ENCODE measurements around the gene GRIK3. TPM values are rescaled to one million over a fixed set of nuclear protein-coding genes. Genes with fewer than 3 reads are reported as not detected.

The GRIK3 gene
- total and polyA plus RNA-seq, 2 donors (not counting 1 experiment from before 2014, with no cell fraction given): not detected

DNA sequence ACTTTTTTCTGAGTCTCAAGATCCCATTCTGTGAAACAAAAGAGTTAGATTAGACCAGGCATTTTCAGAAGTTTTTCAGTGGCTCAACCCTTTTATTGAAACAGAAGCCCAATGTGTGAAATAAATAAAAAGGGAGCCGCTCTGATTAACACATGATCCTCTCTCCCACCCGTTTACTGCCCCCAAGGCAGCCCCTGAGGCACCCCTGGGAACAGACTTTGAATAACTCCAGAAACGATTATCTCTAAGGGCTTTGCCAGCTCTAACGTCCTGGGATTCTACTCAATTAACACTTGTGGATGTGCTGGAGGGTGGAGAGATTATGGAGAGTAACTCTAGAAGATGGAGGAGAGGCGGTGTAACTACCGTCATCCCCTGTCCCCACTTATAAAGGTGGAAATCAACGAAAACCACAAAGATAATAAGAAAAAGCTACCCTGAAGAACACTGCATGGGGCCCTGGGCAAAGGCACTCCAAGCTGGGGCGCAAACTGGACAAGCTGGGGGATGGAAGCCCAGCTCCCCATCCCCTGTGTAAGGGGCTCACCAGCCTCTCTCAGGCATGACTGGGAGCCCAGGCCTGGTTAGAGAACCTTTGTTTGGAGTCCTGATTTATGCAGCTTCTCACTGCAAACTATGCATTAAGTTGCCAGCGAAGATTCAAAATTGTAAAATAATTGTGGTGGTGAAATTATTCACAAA, 39.0 kb upstream of the GRIK3 start:
- no peak overlapping the region for H2AFZ ChIP-seq (ENCODE audit: low read length)
- H3K27ac ChIP-seq (ENCODE audit: insufficient read depth, low read length): no peak overlapping the region
- no peaks in the 10 kb centered on the region for H3K9me3 ChIP-seq (ENCODE audit: control insufficient read depth, insufficient read depth, low read depth, low read length)
- H3K27me3 ChIP-seq (ENCODE audit: control insufficient read depth, insufficient read depth, low read length): no peaks in the 10 kb centered on the region
- no peaks in the 10 kb centered on the region for H3K36me3 ChIP-seq (ENCODE audit: control insufficient read depth, insufficient read depth, low read length)
- no peak overlapping the region for H3K4me2 ChIP-seq (ENCODE audit: extremely low read depth, insufficient read depth, low read length)
- no peaks in the 10 kb centered on the region for H3K4me1 ChIP-seq (ENCODE audit: control insufficient read depth, extremely low read depth, insufficient read depth, low read length)
- H3K4me3 ChIP-seq (replicated peaks in 1 of 4; ENCODE audit: control extremely low read depth in 1 of 4, insufficient read depth in 1 of 4, low read depth in 3 of 4, low read length in 4 of 4): no peak overlapping the region
- no peak for DNase-seq (ENCODE audit: low read depth in 2 of 2)
- H4K20me1 ChIP-seq (ENCODE audit: control insufficient read depth, extremely low read depth, insufficient read depth, low read length): no peaks in the 10 kb centered on the region
- H3K9ac ChIP-seq (ENCODE audit: insufficient read depth, low read length): no peak overlapping the region
- TF ChIP-seq, protein P1, sequence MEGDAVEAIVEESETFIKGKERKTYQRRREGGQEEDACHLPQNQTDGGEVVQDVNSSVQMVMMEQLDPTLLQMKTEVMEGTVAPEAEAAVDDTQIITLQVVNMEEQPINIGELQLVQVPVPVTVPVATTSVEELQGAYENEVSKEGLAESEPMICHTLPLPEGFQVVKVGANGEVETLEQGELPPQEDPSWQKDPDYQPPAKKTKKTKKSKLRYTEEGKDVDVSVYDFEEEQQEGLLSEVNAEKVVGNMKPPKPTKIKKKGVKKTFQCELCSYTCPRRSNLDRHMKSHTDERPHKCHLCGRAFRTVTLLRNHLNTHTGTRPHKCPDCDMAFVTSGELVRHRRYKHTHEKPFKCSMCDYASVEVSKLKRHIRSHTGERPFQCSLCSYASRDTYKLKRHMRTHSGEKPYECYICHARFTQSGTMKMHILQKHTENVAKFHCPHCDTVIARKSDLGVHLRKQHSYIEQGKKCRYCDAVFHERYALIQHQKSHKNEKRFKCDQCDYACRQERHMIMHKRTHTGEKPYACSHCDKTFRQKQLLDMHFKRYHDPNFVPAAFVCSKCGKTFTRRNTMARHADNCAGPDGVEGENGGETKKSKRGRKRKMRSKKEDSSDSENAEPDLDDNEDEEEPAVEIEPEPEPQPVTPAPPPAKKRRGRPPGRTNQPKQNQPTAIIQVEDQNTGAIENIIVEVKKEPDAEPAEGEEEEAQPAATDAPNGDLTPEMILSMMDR (conservative IDR thresholded peaks at IDR 0.05 in 1 of 2, IDR thresholded peaks at IDR 0.05 in 1 of 2; ENCODE audit: low read depth in 1 of 2, low read length in 2 of 2): no peak
- TF ChIP-seq EZH2 (IDR thresholded peaks at IDR 0.05; ENCODE audit: low read length, missing control alignments): no peak
- no peaks in the 10 kb centered on the region for H3K79me2 ChIP-seq (ENCODE audit: control insufficient read depth, insufficient read depth, low read length)

DNA sequence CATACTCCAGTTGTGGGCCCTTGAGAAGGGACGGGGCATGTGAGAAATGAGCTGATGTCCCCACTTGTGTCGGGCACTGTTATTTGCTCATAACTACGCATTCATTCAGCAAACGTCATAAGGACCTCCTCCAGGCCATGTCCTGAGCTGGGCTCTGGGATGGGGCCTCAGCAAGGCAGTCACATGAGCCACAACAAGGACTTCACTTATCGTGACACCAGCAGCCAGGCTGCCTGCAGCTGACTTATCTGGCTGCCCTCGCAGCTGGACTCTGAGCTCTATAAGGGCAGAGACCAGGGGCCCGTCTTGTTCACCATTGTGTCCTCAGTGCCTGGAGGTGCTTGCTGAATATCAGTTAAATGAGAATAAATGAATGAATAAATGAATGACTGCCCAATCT, 37.5 kb upstream of the GRIK3 start:
- H2AFZ ChIP-seq (ENCODE audit: low read length): no peak overlapping the region
- no peak overlapping the region for H3K9ac ChIP-seq (ENCODE audit: insufficient read depth, low read length)
- H3K79me2 ChIP-seq (ENCODE audit: control insufficient read depth, insufficient read depth, low read length): no peaks in the 10 kb centered on the region
- no peaks in the 10 kb centered on the region for H3K27me3 ChIP-seq (ENCODE audit: control insufficient read depth, insufficient read depth, low read length)
- TF ChIP-seq, protein P1 (conservative IDR thresholded peaks at IDR 0.05 in 1 of 2, IDR thresholded peaks at IDR 0.05 in 1 of 2; ENCODE audit: low read depth in 1 of 2, low read length in 2 of 2): no peak
- TF ChIP-seq EZH2 (IDR thresholded peaks at IDR 0.05; ENCODE audit: low read length, missing control alignments): no peak
- no peaks in the 10 kb centered on the region for H4K20me1 ChIP-seq (ENCODE audit: control insufficient read depth, extremely low read depth, insufficient read depth, low read length)
- no peaks in the 10 kb centered on the region for H3K4me1 ChIP-seq (ENCODE audit: control insufficient read depth, extremely low read depth, insufficient read depth, low read length)
- no peak overlapping the region for H3K27ac ChIP-seq (ENCODE audit: insufficient read depth, low read length)
- no peak overlapping the region for H3K4me3 ChIP-seq (replicated peaks in 1 of 4; ENCODE audit: control extremely low read depth in 1 of 4, insufficient read depth in 1 of 4, low read depth in 3 of 4, low read length in 4 of 4)
- no peak overlapping the region for H3K4me2 ChIP-seq (ENCODE audit: extremely low read depth, insufficient read depth, low read length)
- H3K36me3 ChIP-seq (ENCODE audit: control insufficient read depth, insufficient read depth, low read length): no peaks in the 10 kb centered on the region
- DNase-seq (ENCODE audit: low read depth in 2 of 2): no peak
- no peaks in the 10 kb centered on the region for H3K9me3 ChIP-seq (ENCODE audit: control insufficient read depth, insufficient read depth, low read depth, low read length)

- no peak overlapping the region for H3K4me2 ChIP-seq (ENCODE audit: extremely low read depth, insufficient read depth, low read length)
- no peak overlapping the region for H3K9ac ChIP-seq (ENCODE audit: insufficient read depth, low read length)
- no peak overlapping the region for H2AFZ ChIP-seq (ENCODE audit: low read length)
- no peaks in the 10 kb centered on the region for H3K36me3 ChIP-seq (ENCODE audit: control insufficient read depth, insufficient read depth, low read length)
- no peaks in the 10 kb centered on the region for H4K20me1 ChIP-seq (ENCODE audit: control insufficient read depth, extremely low read depth, insufficient read depth, low read length)
- no peaks in the 10 kb centered on the region for H3K27me3 ChIP-seq (ENCODE audit: control insufficient read depth, insufficient read depth, low read length)
- no peaks in the 10 kb centered on the region for H3K4me1 ChIP-seq (ENCODE audit: control insufficient read depth, extremely low read depth, insufficient read depth, low read length)
- no peaks in the 10 kb centered on the region for H3K9me3 ChIP-seq (ENCODE audit: control insufficient read depth, insufficient read depth, low read depth, low read length)
- no peak overlapping the region for H3K27ac ChIP-seq (ENCODE audit: insufficient read depth, low read length)
- H3K4me3 ChIP-seq (replicated peaks in 1 of 4; ENCODE audit: control extremely low read depth in 1 of 4, insufficient read depth in 1 of 4, low read depth in 3 of 4, low read length in 4 of 4): no peak overlapping the region
- no peaks in the 10 kb centered on the region for H3K79me2 ChIP-seq (ENCODE audit: control insufficient read depth, insufficient read depth, low read length)
- TF ChIP-seq EZH2 (IDR thresholded peaks at IDR 0.05; ENCODE audit: low read length, missing control alignments): no peak
- TF ChIP-seq, protein P1 (conservative IDR thresholded peaks at IDR 0.05 in 1 of 2, IDR thresholded peaks at IDR 0.05 in 1 of 2; ENCODE audit: low read depth in 1 of 2, low read length in 2 of 2): no peak
- DNase-seq (ENCODE audit: low read depth in 2 of 2): no peak
Measured at GRCh38 chr1:37070126-37070525, 35.8 kb upstream of the GRIK3 start.

All from fibroblast of lung (primary cell).